ENCODE data around the gene FAM181B. TPM values are rescaled to one million over a fixed set of nuclear protein-coding genes. Genes with fewer than 3 reads are reported as not detected.

Gene FAM181B
- total RNA-seq: not detected in 2 replicates

GRCh38 chr11:82733444-82734119 is at the start of gene FAM181B:
Gene FAM181B (minus strand): TSS chr11:82733864. CDS start chr11:82733729, 135 bp downstream.

Small RNAs within 50 kb of the gene (small RNA-seq; reads per million reads assigned to genes)
- gene RPS28P7: 0.60 reads per million, percentile 37 among the genes with 10 or more reads in this experiment

Other genes starting within 250 kb of the FAM181B start
- 26.5 and 28.0 TPM in 2 replicates for gene PRCP, start 166.6 kb upstream of the FAM181B start, total RNA-seq
- 3.3 and 8.0 TPM in 2 replicates for gene DDIAS, start 167.9 kb upstream of the FAM181B start, total RNA-seq

Measured in subcutaneous preadipocyte (primary cell).